DMS 273 (cell line): ENCODE measurements around the gene CTR9.

ENCODE experiments used
- DNase-seq: peaks from one replicate; lab custom pipeline; 2025; ENCODE audit not compliant: unreplicated experiment; lab: John Stamatoyannopoulos, UW

CTR9 gene

GRCh38 chr11:10750838-10751580 is at the start of gene CTR9:
Gene CTR9 (plus strand): TSS chr11:10751246. CDS start chr11:10751413, 167 bp downstream.
- DNase-seq: peak; percentile 96

DNA sequence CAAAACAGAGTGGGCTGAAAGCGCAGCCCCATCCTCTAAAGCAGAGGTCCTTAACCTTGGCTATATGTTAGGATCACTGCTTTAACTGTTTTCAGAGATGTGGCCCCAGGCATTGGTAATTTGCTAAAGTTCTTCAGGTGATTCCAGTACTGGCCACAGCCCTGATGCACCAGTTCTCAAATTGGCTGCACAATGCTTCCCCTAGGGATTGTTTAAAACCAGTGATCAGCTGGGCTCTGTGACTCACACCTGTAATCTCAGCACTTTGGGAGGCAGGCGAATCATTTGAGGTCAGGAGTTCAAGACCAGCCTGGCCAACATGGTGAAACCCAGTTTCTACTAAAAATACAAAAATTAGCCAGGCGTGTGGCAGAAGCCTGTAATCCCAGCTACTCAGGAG is 49.1 kb upstream of the CTR9 start:
- DNase-seq: no peak

DNA sequence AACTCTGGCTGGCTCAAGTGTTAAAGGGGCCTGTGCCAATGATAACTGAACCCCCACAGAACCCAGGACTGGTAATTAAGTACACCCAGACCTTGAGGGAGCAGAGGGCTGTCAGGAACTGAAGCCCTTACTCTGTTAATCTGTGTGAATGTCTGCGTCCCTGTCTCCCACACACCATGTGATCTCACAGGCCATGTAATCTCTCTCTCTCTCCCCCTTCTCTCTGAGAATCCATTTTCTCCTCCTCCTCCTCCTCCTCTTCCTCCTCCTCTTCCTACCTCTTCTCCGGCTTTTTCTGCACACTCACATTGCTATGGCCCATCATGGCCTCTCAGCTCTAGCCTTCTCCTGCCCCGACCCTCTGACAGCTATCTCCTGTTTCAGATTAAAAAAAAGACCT is 42.9 kb upstream of the CTR9 start:
- DNase-seq: no peak

- no peak for DNase-seq
Observed at GRCh38 chr11:10709299-10710086, 41.6 kb upstream of the CTR9 start.

DNA sequence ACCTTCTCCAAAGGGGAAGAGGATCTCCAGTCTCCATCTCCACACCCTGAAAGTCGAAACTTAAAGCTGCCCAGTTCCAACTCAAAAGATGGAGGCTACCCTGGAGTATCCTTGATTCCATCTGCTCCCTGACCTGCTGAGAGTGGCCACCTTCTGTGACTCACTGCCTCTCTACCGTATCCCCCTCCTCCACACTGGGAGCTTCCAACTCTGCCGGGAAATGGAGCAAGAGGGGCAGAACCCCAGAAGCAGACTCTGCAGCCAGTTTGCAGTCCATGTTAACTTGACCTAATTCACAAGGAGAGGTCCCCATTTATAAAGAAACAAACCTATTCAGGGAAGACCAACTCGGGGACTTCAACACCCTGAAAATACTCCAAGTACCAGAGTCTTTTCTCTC is 35.5 kb upstream of the CTR9 start:
- no peak for DNase-seq

GRCh38 chr11:10716122-10716521 is 34.9 kb upstream of the CTR9 start:
- no peak for DNase-seq

DNA sequence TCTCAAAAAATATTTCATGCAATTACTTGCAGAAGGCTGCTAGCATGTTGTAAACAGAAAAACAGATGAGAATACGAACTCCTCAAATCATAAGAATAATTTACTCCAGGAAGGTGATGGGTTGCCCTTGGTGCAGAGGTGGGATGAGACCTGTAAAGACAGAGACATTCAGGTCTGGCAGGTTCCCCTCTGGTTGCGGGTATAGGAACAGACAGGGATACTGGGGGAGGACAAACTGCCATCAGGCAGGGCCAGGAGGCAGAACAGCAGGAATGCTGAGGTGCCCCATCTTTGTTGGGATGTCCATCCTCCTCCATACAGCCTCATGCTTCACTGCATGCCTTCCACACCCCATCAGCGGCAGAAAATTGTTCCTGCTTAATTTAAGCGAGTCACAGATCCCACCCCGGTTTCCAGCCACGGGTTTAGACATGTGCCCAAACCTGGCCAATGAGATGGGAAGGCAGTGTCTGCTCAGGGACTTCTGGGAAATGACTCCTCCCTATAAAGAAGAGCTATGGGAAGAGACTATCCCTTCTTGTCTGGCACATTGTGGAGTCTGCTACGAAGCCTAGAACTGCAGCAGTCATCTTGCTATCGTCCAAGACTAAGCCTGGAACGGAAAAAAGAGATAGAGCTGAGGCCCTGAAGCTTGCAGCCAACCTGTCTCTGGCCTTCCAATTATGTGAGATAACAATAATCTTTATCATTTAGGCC is 34.3 kb upstream of the CTR9 start:
- no peak for DNase-seq

- peak; percentile 8 for DNase-seq
Observed at GRCh38 chr11:10719616-10720015, 31.4 kb upstream of the CTR9 start.

GRCh38 chr11:10720881-10721376 is 30.1 kb upstream of the CTR9 start:
- DNase-seq: no peak

DNA sequence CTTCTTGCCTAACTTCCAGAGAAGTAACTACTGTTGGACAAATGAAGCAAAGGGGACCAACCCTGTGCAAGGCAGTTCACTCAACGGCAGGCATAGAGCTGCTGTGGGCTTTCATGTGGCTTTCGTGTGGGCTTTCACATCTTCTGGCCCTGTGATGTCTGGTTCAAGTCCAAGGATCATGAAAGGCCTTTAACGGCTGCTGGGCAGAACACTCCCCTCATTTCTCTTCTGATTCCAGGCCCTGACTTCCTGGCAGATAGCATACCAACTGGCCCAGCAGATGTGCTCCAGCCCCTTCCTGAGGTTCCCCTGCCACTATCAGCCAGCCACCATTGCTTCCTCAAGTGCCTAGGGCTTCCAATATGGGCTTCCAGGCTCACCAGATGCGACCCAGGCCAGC is 28.7 kb upstream of the CTR9 start:
- no peak for DNase-seq

DNA sequence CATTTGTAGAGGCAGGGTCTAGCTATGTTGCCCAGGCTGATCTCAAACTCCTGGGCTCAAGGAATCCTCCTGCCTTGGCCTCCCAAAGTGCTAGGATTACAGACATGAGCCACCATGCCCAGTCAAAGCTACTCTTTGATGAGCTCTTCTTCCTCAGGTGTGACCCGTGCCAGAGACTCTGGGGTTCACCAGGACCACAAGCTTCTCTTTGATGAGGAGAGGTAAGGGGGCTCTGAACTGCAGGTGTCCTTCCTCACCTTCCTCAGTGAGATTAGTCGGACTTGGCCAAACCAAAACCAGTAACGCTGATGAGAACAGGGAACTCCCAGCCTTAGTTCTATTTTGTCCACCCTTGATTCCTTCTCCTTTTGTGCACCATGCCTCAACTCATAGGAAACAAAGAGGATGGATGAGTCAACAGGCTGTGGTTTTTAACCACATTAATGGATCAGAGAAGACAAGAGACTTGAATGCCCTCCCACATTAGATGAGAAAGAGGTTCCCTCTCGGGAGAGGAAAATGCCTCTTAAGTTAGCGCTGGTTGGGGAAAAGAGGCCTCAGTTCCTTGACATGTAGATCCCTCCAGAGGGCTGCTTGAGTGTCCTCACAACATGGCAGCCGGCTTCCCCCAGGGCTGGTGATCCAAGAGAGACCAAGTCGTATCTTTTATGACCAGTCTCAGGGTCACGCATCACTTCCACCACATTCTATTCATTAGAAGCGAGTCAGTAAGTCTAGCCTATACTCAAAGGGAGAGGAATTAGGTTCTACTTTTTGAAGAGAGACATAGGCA is 25.7 kb upstream of the CTR9 start:
- no peak for DNase-seq

- DNase-seq: no peak
Observed at GRCh38 chr11:10725907-10726253, 25.2 kb upstream of the CTR9 start.

- no peak for DNase-seq
Observed at GRCh38 chr11:10727146-10727851, 23.7 kb upstream of the CTR9 start.

DNA sequence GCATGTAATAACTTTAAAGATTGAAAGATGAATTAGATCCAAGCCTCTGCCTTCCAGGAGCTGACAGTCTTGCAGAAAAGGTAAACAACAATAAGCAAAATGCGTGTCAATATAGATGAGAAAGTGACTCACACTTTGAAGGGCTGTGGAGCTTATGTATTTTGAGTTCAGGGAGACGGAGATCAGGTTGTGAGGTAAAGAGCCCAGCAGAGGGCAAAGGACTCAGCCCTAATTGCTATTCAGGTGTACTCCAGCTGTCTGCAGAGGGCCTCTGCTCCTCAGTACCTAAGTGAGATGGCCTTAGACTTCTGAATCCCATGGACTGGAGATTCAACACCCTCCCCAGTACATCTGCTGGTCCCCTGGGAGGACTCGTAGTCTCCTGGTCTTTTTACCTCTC is 22.9 kb upstream of the CTR9 start:
- no peak for DNase-seq

- DNase-seq: no peak
Observed at GRCh38 chr11:10728789-10729472, 22.1 kb upstream of the CTR9 start.

DNA sequence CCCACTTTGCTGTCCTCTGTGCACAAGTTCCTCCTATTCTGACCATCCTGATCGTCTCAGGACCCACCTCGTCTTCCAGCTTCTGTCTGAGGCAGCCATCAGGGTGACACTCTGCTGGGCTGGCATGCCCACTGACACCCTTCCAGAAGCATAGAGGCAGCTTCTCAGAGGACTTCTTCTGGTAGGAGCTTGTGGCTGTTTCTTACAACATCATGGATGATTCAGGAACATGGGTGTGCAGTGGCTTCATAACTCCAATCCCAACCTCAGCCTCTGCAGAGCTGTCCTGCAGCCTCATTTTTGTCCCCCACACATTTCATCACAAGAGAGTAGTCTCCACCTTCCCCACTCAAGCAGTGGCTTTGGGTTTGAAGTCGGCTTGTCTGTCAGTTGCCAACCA is 20.9 kb upstream of the CTR9 start:
- no peak for DNase-seq

- no peak for DNase-seq
Observed at GRCh38 chr11:10731064-10731680, 19.9 kb upstream of the CTR9 start.

DNA sequence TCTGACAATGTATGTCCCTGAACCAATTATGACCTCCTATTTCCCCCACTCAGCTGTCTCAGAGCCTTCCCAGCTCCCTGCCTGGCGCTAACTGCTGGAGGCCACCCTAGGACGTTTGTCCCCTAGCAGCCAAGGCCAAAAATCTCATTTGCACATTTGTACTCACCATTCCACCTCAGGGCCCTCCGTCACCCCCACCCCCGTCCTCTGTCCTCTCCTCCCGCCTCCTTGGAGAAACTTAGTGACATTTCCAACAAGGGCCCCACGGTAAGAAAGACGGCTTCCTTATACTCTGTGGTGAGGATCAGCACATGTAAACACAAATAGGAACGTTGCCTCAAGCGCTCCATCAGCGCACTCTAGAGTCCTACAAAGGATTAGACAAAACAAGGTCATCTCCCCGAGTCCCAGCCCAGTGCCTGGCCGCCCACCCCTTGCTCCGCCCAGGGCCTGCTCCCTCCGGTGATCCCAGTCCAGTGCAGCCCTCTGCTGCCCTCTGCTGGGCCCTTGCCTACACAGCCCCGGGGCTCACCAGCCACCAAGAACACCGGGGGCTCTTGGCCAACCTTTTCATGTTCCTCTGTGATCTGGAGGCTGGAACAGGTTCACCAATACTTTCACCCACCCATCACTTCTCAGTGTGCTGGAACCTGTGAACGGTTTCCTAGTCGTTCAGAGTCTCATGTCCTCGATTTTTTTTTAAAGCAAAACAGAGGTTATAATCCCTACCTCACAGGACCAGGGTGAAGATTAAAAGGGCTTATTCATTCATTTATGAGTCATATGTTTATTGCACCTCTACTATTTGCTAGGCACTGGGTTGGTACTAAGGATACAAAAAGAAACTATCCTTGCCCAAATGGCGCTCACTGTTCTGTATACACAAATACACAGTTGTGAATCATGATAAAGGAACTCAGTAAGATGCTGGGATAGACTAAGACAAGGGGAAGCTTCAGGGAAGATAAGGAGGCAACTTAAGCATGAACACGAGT is 15.3 kb upstream of the CTR9 start:
- peak; percentile 94 for DNase-seq
